DND-41 (cell line): ENCODE measurements around the gene AQP4.

Source experiments
- CTCF ChIP-seq: IDR thresholded peaks from 2 replicates; pipeline ENCODE4 v1.5.1; 2012; ENCODE audit warnings: borderline replicate concordance, low read length, moderate library complexity, mild to moderate bottlenecking; ENCODE audit not compliant: poor library complexity, severe bottlenecking; ENCODE audit errors: extremely low read depth
- EZH2 ChIP-seq: IDR thresholded peaks from 3 replicates; pipeline ENCODE4 v1.6.1; 2012; ENCODE audit warnings: borderline replicate concordance, low read depth, mild to moderate bottlenecking, moderate library complexity, low read length, inconsistent platforms; ENCODE audit not compliant: severe bottlenecking

- TF ChIP-seq CTCF = no peak
- TF ChIP-seq EZH2 = no peak
These were observed 21.7 kb downstream of the AQP4 start for GRCh38 chr18:26843760-26844159.
